ENCODE measurements around the gene C19orf85.
A peak's percentile ranks its signal among the peaks of the same experiment; 100 is the strongest.

Gene C19orf85

GRCh38 chr19:55474269-55475265, 10.0 kb upstream of the C19orf85 start:
- Histone ChIP-seq H3K9me3 (ENCODE audit: severe bottlenecking) (no peaks in the 10 kb centered on the region), H3K27me3 (ENCODE audit: insufficient read depth, poor library complexity, severe bottlenecking) (no peaks in the 10 kb centered on the region), H3K4me3 (ENCODE audit: severe bottlenecking) (no peak overlapping the region), H3K27ac (ENCODE audit: poor library complexity, severe bottlenecking) (peak overlapping the region; percentile 77), H3K4me1 (ENCODE audit: insufficient read depth, poor library complexity, severe bottlenecking) (peaks cover 9% of the 10 kb centered on the region), H3K36me3 (ENCODE audit: low read depth) (no peaks in the 10 kb centered on the region)
- no peak for TF ChIP-seq CTCF (IDR thresholded peaks at IDR 0.05; ENCODE audit: poor library complexity, severe bottlenecking)
- DNase-seq (ENCODE audit: low spot score): no peak
- no peak for ATAC-seq (ENCODE audit: low read depth)

- no peaks in the 10 kb centered on the region for H3K27me3 ChIP-seq (ENCODE audit: insufficient read depth, poor library complexity, severe bottlenecking)
- DNase-seq (ENCODE audit: low spot score) (no peak), ATAC-seq (ENCODE audit: low read depth) (no peak)
- peak overlapping the region; percentile 77 for H3K27ac ChIP-seq (ENCODE audit: poor library complexity, severe bottlenecking)
- no peaks in the 10 kb centered on the region for H3K9me3 ChIP-seq (ENCODE audit: severe bottlenecking)
- peaks cover 9% of the 10 kb centered on the region for H3K4me1 ChIP-seq (ENCODE audit: insufficient read depth, poor library complexity, severe bottlenecking)
- no peak for TF ChIP-seq CTCF (IDR thresholded peaks at IDR 0.05; ENCODE audit: poor library complexity, severe bottlenecking)
- H3K36me3 ChIP-seq (ENCODE audit: low read depth): no peaks in the 10 kb centered on the region
- no peak overlapping the region for H3K4me3 ChIP-seq (ENCODE audit: severe bottlenecking)
These were observed 8.9 kb upstream of the C19orf85 start for GRCh38 chr19:55473225-55474012.

- Histone ChIP-seq H3K4me1 (ENCODE audit: insufficient read depth, poor library complexity, severe bottlenecking) (peaks cover 5% of the 10 kb centered on the region), H3K4me3 (ENCODE audit: severe bottlenecking) (no peak overlapping the region), H3K36me3 (ENCODE audit: low read depth) (no peaks in the 10 kb centered on the region), H3K9me3 (ENCODE audit: severe bottlenecking) (no peaks in the 10 kb centered on the region), H3K27me3 (ENCODE audit: insufficient read depth, poor library complexity, severe bottlenecking) (no peaks in the 10 kb centered on the region), H3K27ac (ENCODE audit: poor library complexity, severe bottlenecking) (no peak overlapping the region)
- TF ChIP-seq CTCF (IDR thresholded peaks at IDR 0.05; ENCODE audit: poor library complexity, severe bottlenecking): no peak
- no peak for DNase-seq (ENCODE audit: low spot score)
- peak; percentile 57; the same call in 2 of the 3 replicates for ATAC-seq (ENCODE audit: low read depth)
These were observed 7.9 kb upstream of the C19orf85 start for GRCh38 chr19:55472463-55472862.

GRCh38 chr19:55471266-55471665, 6.7 kb upstream of the C19orf85 start:
- Histone ChIP-seq H3K4me3 (ENCODE audit: severe bottlenecking) (no peak overlapping the region), H3K27ac (ENCODE audit: poor library complexity, severe bottlenecking) (no peak overlapping the region)
- no peak for ATAC-seq (ENCODE audit: low read depth)

More at GRCh38 chr19:55471266-55471665, 6.7 kb upstream of the C19orf85 start:
- Histone ChIP-seq H3K9me3 (ENCODE audit: severe bottlenecking) (no peaks in the 10 kb centered on the region), H3K27me3 (ENCODE audit: insufficient read depth, poor library complexity, severe bottlenecking) (no peaks in the 10 kb centered on the region), H3K36me3 (ENCODE audit: low read depth) (no peaks in the 10 kb centered on the region), H3K4me1 (ENCODE audit: insufficient read depth, poor library complexity, severe bottlenecking) (peaks cover 5% of the 10 kb centered on the region)
- DNase-seq (ENCODE audit: low spot score): no peak
- no peak for TF ChIP-seq CTCF (IDR thresholded peaks at IDR 0.05; ENCODE audit: poor library complexity, severe bottlenecking)
